GM10847 (cell line): ENCODE results near the gene ZNF664.

Experiments
- POLR2A ChIP-seq: IDR thresholded peaks from 2 replicates; pipeline ENCODE4 v1.6.1; 2011; ENCODE audit not compliant: insufficient read length; ENCODE audit errors: extremely low read depth

The ZNF664 gene

GRCh38 chr12:123991372-123991951 lies 18.4 kb downstream of the ZNF664 start:
- no peak for TF ChIP-seq POLR2A

- no peak for TF ChIP-seq POLR2A
Measured at GRCh38 chr12:123992118-123992825, 19.3 kb downstream of the ZNF664 start.

- no peak for TF ChIP-seq POLR2A
Measured at GRCh38 chr12:123995023-123995748, 22.2 kb downstream of the ZNF664 start.

- no peak for TF ChIP-seq POLR2A
Measured at GRCh38 chr12:123996581-123996980, 23.6 kb downstream of the ZNF664 start.

GRCh38 chr12:123997033-123997822 lies 24.2 kb downstream of the ZNF664 start:
- no peak for TF ChIP-seq POLR2A

- TF ChIP-seq POLR2A = no peak
Measured at GRCh38 chr12:123997908-123998307, 24.9 kb downstream of the ZNF664 start.

GRCh38 chr12:123998344-123998990 lies 25.5 kb downstream of the ZNF664 start:
- no peak for TF ChIP-seq POLR2A

- TF ChIP-seq POLR2A = no peak
Measured at GRCh38 chr12:123998991-123999359, 26.0 kb downstream of the ZNF664 start.

- TF ChIP-seq POLR2A = no peak
Measured at GRCh38 chr12:124000111-124000510, 27.1 kb downstream of the ZNF664 start.

- no peak for TF ChIP-seq POLR2A
Measured at GRCh38 chr12:124001343-124001742, 28.3 kb downstream of the ZNF664 start.

GRCh38 chr12:124002021-124002644 lies 29.1 kb downstream of the ZNF664 start:
- TF ChIP-seq POLR2A = no peak

- TF ChIP-seq POLR2A = no peak
Measured at GRCh38 chr12:124002654-124003053, 29.6 kb downstream of the ZNF664 start.

GRCh38 chr12:124004233-124004875 lies 31.3 kb downstream of the ZNF664 start:
- TF ChIP-seq POLR2A = no peak

- TF ChIP-seq POLR2A = no peak
Measured at GRCh38 chr12:124006085-124006845, 33.2 kb downstream of the ZNF664 start.
